Stimulated activated CD8-positive, alpha-beta memory T cell treated with anti-CD3 and anti-CD28 coated beads, Interleukin-7, amount 100 ng/mL, for 1 hour (primary cell): ENCODE data around the gene OBP2A.

Experiments
- DNase-seq, 2 donors: peaks; one replicate each; pipeline ENCODE4 v3.0.0-alpha.2; 2020; ENCODE audit warnings: low read depth in 2 of 2

The OBP2A gene

GRCh38 chr9:135596211-135596610, 50.3 kb downstream of the OBP2A start:
- no peak for DNase-seq
